Vagina (tissue), 2 donors: Measurements from ENCODE around the gene ELF1.

Experiments used
- CTCF ChIP-seq, 3 experiments: fragments of 450-650 bp in 2 of 3; fragments of 200-600 bp in 1 of 3; sonication (generic) in 1 of 3; IDR thresholded peaks; one replicate each; pipeline ENCODE4 v1.5.1; 2017 to 2019; ENCODE audit warnings: antibody characterized with exemption in 3 of 3, mild to moderate bottlenecking in 2 of 3, moderate library complexity in 2 of 3
- POLR2A ChIP-seq, 2 donors: fragments of 450-650 bp; IDR thresholded peaks; one replicate each; pipeline ENCODE4 v1.6.1; 2017; ENCODE audit warnings: antibody characterized with exemption in 2 of 2, mild to moderate bottlenecking in 2 of 2, moderate library complexity in 2 of 2

GRCh38 chr13:41064493-41064892, 45.4 kb upstream of the ELF1 start:
- TF ChIP-seq CTCF (IDR thresholded peaks at IDR 0.05) (no peak), POLR2A (IDR thresholded peaks at IDR 0.05) (no peak)
